Tibial artery (tissue), 4 donors: ENCODE data around the gene GPN2.
"Not testable (repeated sequence)": the region's sequence is repeated elsewhere in the genome, so short reads cannot be mapped to it uniquely, and the experiment has no call there.

Experiments
- DNase-seq, 2 donors: peaks; one replicate each; pipeline ENCODE4 v3.0.0-alpha.2; 2019
- H3K27ac ChIP-seq, 2 donors: fragments of 200-600 bp; sonication (generic) in 1 of 2; 1 replicate in 1 of 2; 2 replicates in 1 of 2; pipeline ENCODE4 v1.5.1; 2018 to 2019; ENCODE audit warnings: mild to moderate bottlenecking in 1 of 2
- H3K27me3 ChIP-seq, 2 donors: fragments of 200-600 bp; sonication (generic) in 1 of 2; one replicate each; pipeline versions ENCODE4 v1.5.1 to v1.6.0; 2016 to 2019
- H3K36me3 ChIP-seq, 3 donors: fragments of 200-600 bp; sonication (generic) in 2 of 3; one replicate each; pipeline ENCODE4 v1.5.1; 2016 to 2019; ENCODE audit warnings: mild to moderate bottlenecking in 2 of 3
- H3K4me1 ChIP-seq, 4 donors: fragments of 200-600 bp; sonication (generic) in 2 of 4; 1 replicate in 3 of 4; 2 replicates in 1 of 4; pipeline ENCODE4 v1.5.1; 2016 to 2019
- H3K4me3 ChIP-seq, 2 donors: fragments of 200-600 bp; sonication (generic) in 1 of 2; 1 replicate in 1 of 2; 2 replicates in 1 of 2; pipeline ENCODE4 v1.5.1; 2018 to 2019; ENCODE audit warnings: mild to moderate bottlenecking in 2 of 2
- H3K9me3 ChIP-seq, 3 donors: fragments of 200-600 bp; sonication (generic) in 1 of 3; one replicate each; pipeline ENCODE4 v1.5.1; 2016 to 2019
- CTCF ChIP-seq, 2 experiments: fragments of 200-600 bp in 1 of 2; fragments of 450-650 bp in 1 of 2; IDR thresholded peaks; one replicate each; pipeline ENCODE4 v1.5.1; 2017 to 2019; ENCODE audit warnings: antibody characterized with exemption in 2 of 2, mild to moderate bottlenecking in 1 of 2, moderate library complexity in 1 of 2
- intact Hi-C: fragments of 100-400 bp; cut with DNase I; formaldehyde crosslinking; loops from one replicate; pipeline ENCODE4 v1.15.0; 2023; ENCODE audit warnings: low total_unique reads

The GPN2 gene

GRCh38 chr1:26852701-26853100, 37.4 kb downstream of the GPN2 start:
- Histone ChIP-seq H3K36me3 (peaks cover 61 to 100% (median 84%) of the 10 kb centered on the region in 3 donors), H3K9me3 (no peaks in the 10 kb centered on the region), H3K27me3 (no peaks in the 10 kb centered on the region), H3K27ac (no peak overlapping the region), H3K4me1 (peaks cover 0 to 12% (median 9%) of the 10 kb centered on the region in 4 donors), H3K4me3 (no peak overlapping the region)
- no peak for DNase-seq
- intact Hi-C loops: loop anchor here (2.0 kb wide), 1 partner anchor 26 kb away; no protein-coding TSS in a partner anchor
- TF ChIP-seq CTCF (IDR thresholded peaks at IDR 0.05): no peak

GRCh38 chr1:26851106-26851684, 38.9 kb downstream of the GPN2 start:
- DNase-seq: no peak
- TF ChIP-seq CTCF (IDR thresholded peaks at IDR 0.05): no peak
- H3K27ac ChIP-seq: no peak overlapping the region
- H3K36me3 ChIP-seq: peaks cover 57 to 96% (median 87%) of the 10 kb centered on the region in 3 donors
- no peaks in the 10 kb centered on the region for H3K9me3 ChIP-seq
- H3K27me3 ChIP-seq: no peaks in the 10 kb centered on the region
- intact Hi-C loops: no loop called here
- peaks cover 0 to 12% (median 9%) of the 10 kb centered on the region in 4 donors for H3K4me1 ChIP-seq
- no peak overlapping the region for H3K4me3 ChIP-seq

- H3K36me3 ChIP-seq: peaks cover 42 to 79% (median 71%) of the 10 kb centered on the region in 3 donors
- H3K4me3 ChIP-seq: no peak overlapping the region
- H3K27ac ChIP-seq: peak overlapping the region in 1 of 2 donors; percentile 48
- intact Hi-C loops: no loop called here
- no peaks in the 10 kb centered on the region for H3K9me3 ChIP-seq
- H3K27me3 ChIP-seq: no peaks in the 10 kb centered on the region
- peak in 1 of 2 donors; percentile 76 for DNase-seq
- TF ChIP-seq CTCF (IDR thresholded peaks at IDR 0.05): no peak
- H3K4me1 ChIP-seq: peaks cover 0 to 12% (median 9%) of the 10 kb centered on the region in 4 donors
Measured at GRCh38 chr1:26848941-26849774, 40.9 kb downstream of the GPN2 start.

GRCh38 chr1:26848499-26848898, 41.6 kb downstream of the GPN2 start:
- intact Hi-C loops: no loop called here
- no peak for DNase-seq
- no peak for TF ChIP-seq CTCF (IDR thresholded peaks at IDR 0.05)
- H3K36me3 ChIP-seq: peaks cover 38 to 79% (median 70%) of the 10 kb centered on the region in 3 donors
- H3K27ac ChIP-seq: peak overlapping the region in 1 of 2 donors; percentile 48
- H3K9me3 ChIP-seq: no peaks in the 10 kb centered on the region
- H3K27me3 ChIP-seq: no peaks in the 10 kb centered on the region
- no peak overlapping the region for H3K4me3 ChIP-seq
- peaks cover 0 to 12% (median 9%) of the 10 kb centered on the region in 4 donors for H3K4me1 ChIP-seq

- H3K4me3 ChIP-seq, H3K27ac ChIP-seq, DNase-seq, H3K27me3 ChIP-seq, intact Hi-C loops, H3K9me3 ChIP-seq: not testable (repeated sequence)
- peaks cover 0 to 12% (median 9%) of the 10 kb centered on the region in 4 donors for H3K4me1 ChIP-seq
- H3K36me3 ChIP-seq: peaks cover 41 to 79% (median 70%) of the 10 kb centered on the region in 3 donors
Measured at GRCh38 chr1:26847826-26848225, 42.3 kb downstream of the GPN2 start.
